HS-5 (cell line): ENCODE results near the gene IGF2R.
"Not testable (repeated sequence)": the region's sequence is repeated elsewhere in the genome, so short reads cannot be mapped to it uniquely, and the experiment has no call there.

Experiments
- DNase-seq: peaks from one replicate; pipeline ENCODE4 v3.0.0-alpha.2; 2012; ENCODE audit warnings: low read depth

IGF2R gene

GRCh38 chr6:159968295-159969203, at the start of gene IGF2R:
TSS of gene IGF2R (plus strand) at chr6:159969082. CDS start at chr6:159969247, 165 bp downstream.
- no peak for DNase-seq

- no peak for DNase-seq
Measured at GRCh38 chr6:159919800-159920199, 49.1 kb upstream of the IGF2R start.

GRCh38 chr6:159924150-159924549, 44.7 kb upstream of the IGF2R start:
- DNase-seq, result not testable (repeated sequence)

- DNase-seq, result no peak
Measured at GRCh38 chr6:159926542-159927203, 42.2 kb upstream of the IGF2R start.

GRCh38 chr6:159929819-159930218, 39.1 kb upstream of the IGF2R start:
- DNase-seq, result no peak

- no peak for DNase-seq
Measured at GRCh38 chr6:159931112-159931511, 37.8 kb upstream of the IGF2R start.

- no peak for DNase-seq
Measured at GRCh38 chr6:159931846-159932245, 37.0 kb upstream of the IGF2R start.

GRCh38 chr6:159933077-159933476, 35.8 kb upstream of the IGF2R start:
- no peak for DNase-seq

- DNase-seq, result no peak
Measured at GRCh38 chr6:159934181-159934580, 34.7 kb upstream of the IGF2R start.

- no peak for DNase-seq
Measured at GRCh38 chr6:159935065-159935464, 33.8 kb upstream of the IGF2R start.

GRCh38 chr6:159935633-159936032, 33.2 kb upstream of the IGF2R start:
- DNase-seq, result no peak

- DNase-seq, result no peak
Measured at GRCh38 chr6:159939591-159940016, 29.3 kb upstream of the IGF2R start.

GRCh38 chr6:159941286-159942113, 27.4 kb upstream of the IGF2R start:
- DNase-seq, result no peak

GRCh38 chr6:159943101-159943632, 25.7 kb upstream of the IGF2R start:
- DNase-seq, result no peak

- no peak for DNase-seq
Measured at GRCh38 chr6:159943968-159944598, 24.8 kb upstream of the IGF2R start.

- DNase-seq, result no peak
Measured at GRCh38 chr6:159945801-159946392, 23.0 kb upstream of the IGF2R start.

GRCh38 chr6:159946912-159947311, 22.0 kb upstream of the IGF2R start:
- no peak for DNase-seq

- no peak for DNase-seq
Measured at GRCh38 chr6:159948199-159948598, 20.7 kb upstream of the IGF2R start.

- no peak for DNase-seq
Measured at GRCh38 chr6:159951772-159952171, 17.1 kb upstream of the IGF2R start.

GRCh38 chr6:159952289-159953005, 16.4 kb upstream of the IGF2R start:
- no peak for DNase-seq
